Measurements from ENCODE around the gene RXFP2.

RXFP2 gene

GRCh38 chr13:31739226-31739625 lies at the start of gene RXFP2:
TSS of gene RXFP2 (plus strand) at chr13:31739526. CDS start at chr13:31739613, 87 bp downstream.
- no peak for DNase-seq

GRCh38 chr13:31697290-31697689 lies 42.0 kb upstream of the RXFP2 start:
- no peak for DNase-seq

- DNase-seq, result no peak
Measured at GRCh38 chr13:31699650-31700049, 39.7 kb upstream of the RXFP2 start.

- no peak for DNase-seq
Measured at GRCh38 chr13:31703780-31704179, 35.5 kb upstream of the RXFP2 start.

GRCh38 chr13:31706105-31706504 lies 33.2 kb upstream of the RXFP2 start:
- no peak for DNase-seq

GRCh38 chr13:31717583-31717982 lies 21.7 kb upstream of the RXFP2 start:
- DNase-seq, result no peak

- DNase-seq, result no peak
Measured at GRCh38 chr13:31719214-31719613, 20.1 kb upstream of the RXFP2 start.

GRCh38 chr13:31722673-31723072 lies 16.7 kb upstream of the RXFP2 start:
- DNase-seq, result no peak

- no peak for DNase-seq
Measured at GRCh38 chr13:31725841-31726240, 13.5 kb upstream of the RXFP2 start.

GRCh38 chr13:31731921-31732320 lies 7.4 kb upstream of the RXFP2 start:
- no peak for DNase-seq

GRCh38 chr13:31733066-31733465 lies 6.3 kb upstream of the RXFP2 start:
- DNase-seq, result no peak

GRCh38 chr13:31733647-31734046 lies 5.7 kb upstream of the RXFP2 start:
- DNase-seq, result no peak

GRCh38 chr13:31742097-31742734 lies 2.9 kb downstream of the RXFP2 start:
- peak in 10 of 14 donors; percentile 0 to 21 (median 6) for DNase-seq

- DNase-seq, result no peak
Measured at GRCh38 chr13:31747291-31747690, 8.0 kb downstream of the RXFP2 start.

GRCh38 chr13:31747966-31748365 lies 8.6 kb downstream of the RXFP2 start:
- DNase-seq, result no peak

- no peak for DNase-seq
Measured at GRCh38 chr13:31749929-31750328, 10.6 kb downstream of the RXFP2 start.

- DNase-seq, result no peak
Measured at GRCh38 chr13:31755211-31755610, 15.9 kb downstream of the RXFP2 start.

- no peak for DNase-seq
Measured at GRCh38 chr13:31755803-31756212, 16.5 kb downstream of the RXFP2 start.

- DNase-seq, result no peak
Measured at GRCh38 chr13:31756346-31756745, 17.0 kb downstream of the RXFP2 start.

- no peak for DNase-seq
Measured at GRCh38 chr13:31761951-31762350, 22.6 kb downstream of the RXFP2 start.

GRCh38 chr13:31764556-31764955 lies 25.2 kb downstream of the RXFP2 start:
- DNase-seq, result no peak

GRCh38 chr13:31765138-31765785 lies 25.9 kb downstream of the RXFP2 start:
- DNase-seq, result no peak

- no peak for DNase-seq
Measured at GRCh38 chr13:31767175-31767900, 28.0 kb downstream of the RXFP2 start.

GRCh38 chr13:31768351-31768750 lies 29.0 kb downstream of the RXFP2 start:
- no peak for DNase-seq

Measured in C1 segment of cervical spinal cord (tissue), 14 donors.